Limb (tissue), 2 donors: ENCODE measurements around the gene TRIM74.
"Not testable (repeated sequence)": the region's sequence is repeated elsewhere in the genome, so short reads cannot be mapped to it uniquely, and the experiment has no call there.

ENCODE experiments used
- DNase-seq, 2 donors: peaks; one replicate each; pipeline ENCODE4 v3.0.0-alpha.2; 2016; ENCODE audit errors: extremely low spot score in 2 of 2

TRIM74 gene

DNA sequence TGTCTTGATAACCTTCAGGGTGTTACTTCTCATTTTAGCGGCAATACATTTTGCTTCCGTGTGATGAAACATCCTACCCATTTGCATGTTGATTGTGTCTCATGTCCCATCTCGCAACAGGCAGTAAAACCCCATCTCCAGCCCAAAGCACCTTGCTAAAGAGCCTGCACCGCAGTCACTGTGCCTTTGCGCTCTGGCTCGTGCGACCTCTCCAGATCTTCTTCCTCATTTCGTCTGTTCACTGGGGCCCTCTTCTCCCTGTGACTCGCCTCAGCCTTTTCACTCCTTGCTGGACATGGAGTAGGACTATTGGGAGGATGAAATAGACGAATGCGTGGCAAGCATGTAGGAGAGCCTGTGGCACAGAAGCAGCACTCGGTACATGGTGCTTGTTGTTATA, 57.9 kb downstream of the TRIM74 start:
- DNase-seq, result not testable (repeated sequence)
